DMS 273 (cell line): Measurements from ENCODE around the gene MPRIP.
A peak's percentile ranks its signal among the peaks of the same experiment; 100 is the strongest.
"Not testable (repeated sequence)": the region's sequence is repeated elsewhere in the genome, so short reads cannot be mapped to it uniquely, and the experiment has no call there.

ENCODE experiments used
- DNase-seq: peaks from one replicate; lab custom pipeline; 2025; ENCODE audit not compliant: unreplicated experiment; lab: John Stamatoyannopoulos, UW

The MPRIP gene

GRCh38 chr17:17180741-17181525, 138.7 kb downstream of the MPRIP start:
- no peak for DNase-seq

- no peak for DNase-seq
Measured at GRCh38 chr17:17181666-17182597, 139.7 kb downstream of the MPRIP start.

DNA sequence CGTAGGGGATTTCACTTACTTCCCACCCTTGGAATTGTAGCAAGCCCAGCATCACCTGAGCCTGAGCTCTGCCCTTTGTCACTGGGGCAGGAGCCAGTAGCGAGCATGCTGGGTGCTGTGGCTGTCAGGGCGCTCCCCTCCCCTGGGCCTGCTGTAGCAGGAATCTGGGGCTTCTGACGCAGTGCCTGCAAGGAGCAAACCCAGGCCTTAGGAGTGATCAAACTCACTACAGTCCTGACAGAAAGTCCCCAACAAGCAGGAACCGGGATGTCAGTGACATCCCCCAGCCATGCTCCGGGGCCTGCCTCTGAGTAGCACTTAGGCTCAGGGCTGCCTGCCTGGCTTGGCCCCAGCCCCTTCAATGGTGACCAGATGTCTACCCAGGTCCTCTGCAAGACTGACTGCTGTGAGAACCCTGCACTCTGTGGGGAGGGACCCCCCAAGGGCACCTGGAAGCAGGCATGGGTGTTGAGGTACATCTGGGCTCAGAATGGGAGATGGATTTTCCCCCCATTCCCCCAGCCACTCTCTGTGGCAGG, 140.4 kb downstream of the MPRIP start:
- no peak for DNase-seq

- DNase-seq = no peak
Measured at GRCh38 chr17:17183744-17184143, 141.5 kb downstream of the MPRIP start.

DNA sequence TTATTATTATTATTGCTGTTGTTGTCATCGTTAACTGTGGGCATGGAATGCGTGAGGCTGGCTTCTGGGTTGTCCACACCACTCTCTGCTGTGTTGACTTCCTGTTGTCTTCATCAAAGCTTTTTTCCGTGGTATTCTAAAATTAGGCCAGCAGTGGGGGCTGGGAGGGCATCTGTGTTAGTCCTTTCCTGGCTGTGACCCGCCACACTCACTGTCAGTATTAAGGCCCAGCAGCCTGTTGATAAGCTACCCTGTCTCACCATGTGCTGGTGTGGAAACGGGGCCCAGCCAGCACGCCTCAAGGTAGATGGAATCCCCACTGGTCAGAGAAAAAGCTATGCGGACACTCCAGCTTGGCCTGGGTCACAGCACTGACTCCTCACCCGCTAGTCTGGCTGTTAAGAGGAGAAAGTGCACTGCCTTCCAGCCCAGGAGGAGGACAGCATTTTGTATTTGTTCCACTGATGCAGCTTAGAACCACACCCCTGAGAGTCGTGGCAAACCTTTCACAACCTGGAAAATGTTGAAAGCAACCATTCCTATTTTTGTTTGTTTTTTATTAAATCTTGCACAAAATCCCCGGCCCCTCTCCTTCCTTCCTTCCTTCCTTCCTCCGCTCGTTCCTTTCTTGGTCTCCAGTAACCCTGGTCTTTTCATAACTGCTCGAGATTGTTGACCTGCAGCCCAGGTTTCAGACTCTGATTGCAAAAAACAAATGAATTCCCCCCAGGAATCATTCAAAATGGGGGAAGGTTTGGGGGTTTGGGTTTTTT, 142.9 kb downstream of the MPRIP start:
- DNase-seq = not testable (repeated sequence)

DNA sequence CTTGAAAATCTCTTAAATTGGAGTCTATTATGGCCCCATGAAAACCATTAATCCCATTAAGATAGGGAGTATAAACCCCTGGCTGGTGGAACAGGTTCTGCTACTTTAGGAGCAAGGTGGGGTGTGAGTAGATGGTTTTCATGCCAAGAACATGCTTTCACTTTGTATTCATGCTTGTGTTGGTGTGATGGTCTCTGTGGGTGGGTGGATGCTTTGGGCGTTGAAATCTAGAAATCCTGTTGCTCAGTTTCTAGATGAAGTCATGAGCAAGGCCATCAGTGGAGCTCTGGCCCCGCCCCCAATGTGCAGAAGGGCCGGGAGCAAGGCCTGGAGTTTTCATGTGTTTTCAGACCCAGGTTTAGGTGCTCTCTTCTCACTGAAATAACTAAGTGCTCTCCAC, 143.8 kb downstream of the MPRIP start:
- no peak for DNase-seq

DNA sequence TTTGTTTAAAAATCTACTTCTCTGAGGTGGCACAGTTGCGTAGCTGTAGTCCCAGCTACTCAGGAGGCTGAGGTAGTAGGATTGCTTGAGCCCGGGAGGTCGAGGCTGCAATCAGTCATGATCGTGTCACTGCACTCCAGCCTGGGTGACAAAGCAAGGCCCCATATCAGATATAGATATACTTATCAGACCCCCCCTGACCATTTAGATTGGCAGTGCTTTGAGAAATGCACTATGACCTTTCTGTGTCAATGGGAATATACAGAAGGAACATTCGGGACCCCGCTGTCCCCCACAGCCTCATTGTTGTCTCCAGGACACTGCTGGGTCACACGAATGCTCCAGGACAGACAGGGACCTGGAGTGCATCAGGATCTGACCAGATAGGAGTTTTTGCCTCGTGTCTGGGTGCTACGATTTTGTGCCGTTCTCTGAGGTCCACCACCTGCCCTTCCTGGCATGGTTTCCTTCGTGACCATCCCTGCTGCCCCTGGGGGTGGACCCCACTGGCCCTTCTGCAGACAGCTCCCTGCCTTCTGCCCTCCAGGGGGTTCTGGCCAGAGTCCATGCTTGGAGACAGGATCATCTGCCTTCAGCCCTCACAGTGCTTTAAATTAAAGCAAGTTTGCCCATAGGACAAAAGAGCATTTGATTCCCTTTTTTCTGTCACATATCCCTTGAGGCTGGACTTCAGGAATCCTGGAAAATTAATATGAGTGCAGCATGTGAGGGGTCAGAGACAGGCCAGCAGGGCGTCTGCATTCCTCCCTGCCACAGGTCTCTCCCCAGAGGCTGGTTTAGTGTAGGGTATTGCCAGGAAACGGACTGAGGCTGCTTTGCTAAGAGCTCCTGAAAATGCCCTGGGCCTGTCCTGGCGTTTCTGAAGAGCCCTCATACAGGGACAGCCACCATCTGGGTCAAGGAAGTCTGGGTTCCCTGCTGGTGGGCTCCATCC, 144.6 kb downstream of the MPRIP start:
- DNase-seq = no peak

DNA sequence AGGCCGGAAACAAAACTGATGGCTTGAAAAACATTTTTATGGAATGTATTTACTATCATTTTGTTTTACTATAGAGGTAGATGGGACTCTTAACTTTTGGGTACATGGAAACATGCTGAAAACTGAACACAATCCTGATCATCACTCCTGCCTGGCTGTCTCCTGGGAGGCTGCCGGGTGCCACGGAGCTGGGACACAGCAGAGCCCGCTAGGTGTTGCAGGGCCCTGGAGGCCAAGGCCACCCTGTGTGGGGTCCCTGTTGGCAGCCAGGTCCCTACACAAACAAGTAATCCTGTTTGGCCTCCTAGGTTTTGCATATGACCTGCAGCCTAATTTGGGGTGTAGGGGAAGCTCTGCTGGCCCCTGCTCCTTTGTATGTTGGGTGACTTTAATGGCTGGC, 146.3 kb downstream of the MPRIP start:
- DNase-seq = no peak

GRCh38 chr17:17189559-17189958, 147.3 kb downstream of the MPRIP start:
- DNase-seq = no peak

DNA sequence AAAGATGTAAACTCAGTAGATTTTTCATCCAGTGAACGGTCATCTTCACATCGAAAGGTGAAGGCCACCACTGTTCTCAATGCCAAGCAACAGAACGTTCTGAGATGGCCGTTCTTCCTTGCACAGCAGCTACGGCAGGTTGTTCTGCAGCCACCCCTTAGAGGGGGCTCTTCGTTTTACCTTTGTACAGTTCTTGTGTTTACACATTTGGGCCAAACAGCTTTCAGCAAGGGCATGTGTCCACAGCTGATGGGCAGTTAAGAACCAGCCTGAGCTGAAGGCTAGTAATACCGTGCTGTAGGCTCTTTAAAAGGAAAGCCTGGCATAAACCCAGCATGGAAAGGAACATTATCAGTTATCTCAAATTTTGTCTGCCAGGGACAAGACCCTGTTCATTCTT, 147.9 kb downstream of the MPRIP start:
- DNase-seq = no peak

- no peak for DNase-seq
Measured at GRCh38 chr17:17191346-17191792, 149.1 kb downstream of the MPRIP start.

GRCh38 chr17:17191961-17192381, 149.7 kb downstream of the MPRIP start:
- DNase-seq = peak; percentile 31

DNA sequence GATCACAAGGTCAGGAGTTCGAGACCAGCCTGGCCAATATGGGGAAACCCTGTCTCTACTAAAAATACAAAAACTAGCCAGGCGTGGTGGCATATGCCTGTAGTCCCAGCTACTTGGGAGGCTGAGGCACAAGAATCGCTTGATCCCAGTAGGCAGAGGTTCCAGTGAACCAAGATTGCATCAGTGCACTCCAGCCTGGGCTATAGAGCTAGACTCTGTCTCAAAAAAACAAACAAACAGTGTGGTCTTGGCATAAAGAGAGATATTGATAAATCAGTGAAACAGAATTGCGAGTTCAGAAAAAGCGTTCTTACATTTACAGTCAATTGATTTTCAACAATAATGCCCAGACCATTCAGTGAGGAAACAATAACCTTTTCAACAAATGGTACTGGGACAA, 153.2 kb downstream of the MPRIP start:
- DNase-seq = not testable (repeated sequence)

GRCh38 chr17:17196776-17197175, 154.5 kb downstream of the MPRIP start:
- no peak for DNase-seq

DNA sequence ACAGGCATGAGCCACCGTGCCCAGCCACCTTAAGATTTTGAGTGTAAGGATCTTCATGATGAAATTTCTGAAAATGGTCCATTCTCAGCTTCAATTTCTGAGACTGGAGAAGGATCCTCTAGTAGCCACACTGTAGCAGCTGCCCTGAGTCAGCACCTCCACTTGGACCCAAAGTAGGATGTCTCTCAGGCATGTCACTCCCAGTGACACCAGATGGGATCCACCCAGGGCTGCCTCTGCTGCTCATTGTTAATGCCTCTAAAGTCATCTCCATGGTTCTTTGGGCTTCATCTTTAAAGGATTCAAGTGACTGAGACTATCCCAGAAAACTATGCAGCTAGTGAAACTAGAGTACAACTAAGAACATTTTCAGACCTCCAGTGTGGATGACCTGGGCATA, 156.0 kb downstream of the MPRIP start:
- DNase-seq = no peak

- no peak for DNase-seq
Measured at GRCh38 chr17:17200311-17200710, 158.1 kb downstream of the MPRIP start.

DNA sequence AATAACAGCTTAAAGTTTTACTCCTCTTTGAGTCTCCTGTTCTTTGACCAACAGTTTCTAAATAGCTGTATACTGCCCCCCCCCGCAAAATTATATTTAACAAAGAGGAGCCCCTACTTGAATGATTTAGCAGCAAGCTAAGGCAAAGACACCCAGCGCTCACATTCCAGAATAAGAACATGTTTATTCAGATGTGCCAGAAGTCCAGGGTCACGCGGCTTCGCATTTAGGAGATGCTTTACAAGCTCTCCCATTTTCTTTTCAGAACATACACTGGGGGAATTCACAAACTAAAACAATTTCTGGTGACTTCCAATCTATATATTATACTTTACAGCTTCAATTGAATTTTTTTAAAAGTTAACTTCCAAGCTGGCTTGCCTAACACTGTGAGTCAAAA, 158.6 kb downstream of the MPRIP start:
- DNase-seq = no peak

- no peak for DNase-seq
Measured at GRCh38 chr17:17201271-17201670, 159.0 kb downstream of the MPRIP start.

DNA sequence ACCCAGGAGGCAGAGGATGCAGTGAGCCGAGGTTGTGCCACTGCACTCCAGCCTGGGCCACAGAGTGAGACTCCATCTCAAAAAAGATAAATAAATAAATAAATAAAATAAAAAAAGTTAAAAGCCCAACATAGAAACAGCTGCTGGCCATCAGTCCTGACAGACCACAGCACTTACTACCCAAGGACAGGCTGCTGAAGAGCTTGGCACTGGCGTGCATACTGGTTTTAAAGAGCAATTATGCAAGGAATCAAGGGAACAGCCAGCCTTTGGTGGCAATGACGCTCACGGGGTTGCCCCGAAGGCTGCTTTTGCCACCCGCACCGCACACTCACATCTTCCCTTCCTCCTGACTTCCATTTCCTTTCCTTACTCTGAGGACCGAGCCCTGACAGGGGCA, 159.7 kb downstream of the MPRIP start:
- no peak for DNase-seq
